NB4 (cell line): ENCODE measurements around the gene MAP4K4.

Experiments
- CTCF ChIP-seq: IDR thresholded peaks from one replicate; pipeline ENCODE4 v1.5.1; 2012; ENCODE audit warnings: low read depth, low read length
- MAX ChIP-seq: IDR thresholded peaks from 2 replicates; pipeline ENCODE4 v1.6.1; 2011; ENCODE audit warnings: low read depth, low read length
- MYC ChIP-seq: IDR thresholded peaks from 2 replicates; pipeline ENCODE4 v1.6.1; 2011; ENCODE audit warnings: low read depth, low read length
- POLR2A ChIP-seq: IDR thresholded peaks from 2 replicates; pipeline ENCODE4 v1.6.1; 2011; ENCODE audit warnings: mild to moderate bottlenecking; ENCODE audit not compliant: insufficient read length; ENCODE audit errors: extremely low read depth

GRCh38 chr2:101900375-101900774 lies 202.9 kb downstream of the MAP4K4 start:
- TF ChIP-seq CTCF = no peak
- TF ChIP-seq MAX = no peak
- no peak for TF ChIP-seq POLR2A
- TF ChIP-seq MYC = no peak
